Measurements from ENCODE around the gene NAPEPLD. TPM values are rescaled to one million over a fixed set of nuclear protein-coding genes. Genes with fewer than 3 reads are reported as not detected.

The NAPEPLD gene
- total and polyA plus RNA-seq, 2 experiments from 2014 or later, result 9.4 to 10.7 TPM

DNA sequence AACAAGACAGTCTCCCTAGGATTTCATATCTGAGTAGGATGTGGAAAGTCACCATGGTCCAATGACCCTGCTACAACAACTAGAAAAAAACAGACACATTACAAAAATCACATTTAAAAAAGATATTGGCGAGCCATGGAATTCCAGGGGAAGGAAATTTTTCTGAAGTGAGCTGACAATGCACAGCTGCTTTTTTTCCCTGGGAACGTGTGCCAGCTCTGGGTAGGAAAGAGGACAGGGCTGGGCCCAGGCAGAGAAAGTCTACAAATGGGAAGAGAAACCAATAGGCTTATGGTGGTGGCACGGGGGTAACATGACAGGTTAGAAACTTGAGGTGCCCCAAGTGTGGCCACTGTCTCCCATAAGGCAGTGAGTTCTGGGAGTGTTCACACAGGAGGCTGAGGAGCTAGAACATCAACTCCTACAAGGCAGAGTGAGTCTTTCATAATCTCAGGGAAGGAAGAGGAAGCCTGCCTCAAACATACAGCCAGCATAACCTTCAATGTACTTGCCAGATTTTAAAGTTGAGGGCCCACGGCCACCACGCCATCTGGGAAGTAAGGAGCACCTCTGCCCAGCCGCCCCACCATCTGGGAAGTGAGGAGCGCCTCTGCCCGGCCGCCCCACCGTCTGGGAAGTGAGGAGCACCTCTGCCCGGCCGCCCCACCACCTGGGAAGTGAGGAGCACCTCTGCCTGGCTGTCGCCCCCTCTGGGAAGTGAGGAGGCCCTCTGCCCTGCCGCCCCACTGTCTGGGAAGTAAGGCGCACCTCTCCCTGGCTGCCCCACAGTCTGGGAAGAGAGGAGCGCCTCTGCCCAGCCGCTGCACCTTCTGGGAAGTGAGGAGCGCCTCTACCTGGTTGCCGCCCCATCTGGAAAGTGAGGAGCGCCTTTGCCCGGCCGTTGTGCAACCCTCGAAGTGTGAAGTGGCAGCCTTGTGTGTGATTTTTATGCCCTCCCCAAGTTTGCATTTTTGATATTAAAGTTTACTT lies 80.2 kb downstream of the NAPEPLD start:
- H3K27me3 ChIP-seq (ENCODE audit: insufficient read depth), result no peaks in the 10 kb centered on the region
- Mint-ChIP-seq H3K27me3 (ENCODE audit: insufficient read depth, low read depth, poor library complexity) (peaks cover 2% of the 10 kb centered on the region), H3K9me3 (peaks cover 22% of the 10 kb centered on the region), H3K27ac (no peak overlapping the region), H3K4me3 (no peak overlapping the region), H3K36me3 (ENCODE audit: low read depth) (peaks cover 13% of the 10 kb centered on the region), H3K4me1 (peaks cover 1% of the 10 kb centered on the region)
- ATAC-seq (no peak), DNase-seq (ENCODE audit: low spot score) (no peak)
- no peak overlapping the region for H2AFZ ChIP-seq
- no peaks in the 10 kb centered on the region for H4K20me1 ChIP-seq (replicated peaks; ENCODE audit: insufficient read depth)
- no peaks in the 10 kb centered on the region for H3K9me2 ChIP-seq (ENCODE audit: insufficient read depth)
- H3K4me1 ChIP-seq (ENCODE audit: insufficient read depth), result no peaks in the 10 kb centered on the region
- no peak overlapping the region for H3K4me3 ChIP-seq
- no peaks in the 10 kb centered on the region for H3F3A ChIP-seq (replicated peaks; ENCODE audit: low read depth)
- TF ChIP-seq JUNB (IDR thresholded peaks at IDR 0.05; ENCODE audit: unreplicated experiment) (no peak), ZNF331 (CRISPR knock-in tag; IDR thresholded peaks at IDR 0.05; ENCODE audit: low read depth) (no peak), ZNF114 (CRISPR knock-in tag; IDR thresholded peaks at IDR 0.05) (no peak), POLR2AphosphoS5 (IDR thresholded peaks at IDR 0.05; ENCODE audit: low read depth) (no peak), CREB1 (CRISPR knock-in tag; IDR thresholded peaks at IDR 0.05; ENCODE audit: low read depth) (no peak), EZH2phosphoT487 (IDR thresholded peaks at IDR 0.05; ENCODE audit: unreplicated experiment) (no peak)
- TF ChIP-seq, protein P1, sequence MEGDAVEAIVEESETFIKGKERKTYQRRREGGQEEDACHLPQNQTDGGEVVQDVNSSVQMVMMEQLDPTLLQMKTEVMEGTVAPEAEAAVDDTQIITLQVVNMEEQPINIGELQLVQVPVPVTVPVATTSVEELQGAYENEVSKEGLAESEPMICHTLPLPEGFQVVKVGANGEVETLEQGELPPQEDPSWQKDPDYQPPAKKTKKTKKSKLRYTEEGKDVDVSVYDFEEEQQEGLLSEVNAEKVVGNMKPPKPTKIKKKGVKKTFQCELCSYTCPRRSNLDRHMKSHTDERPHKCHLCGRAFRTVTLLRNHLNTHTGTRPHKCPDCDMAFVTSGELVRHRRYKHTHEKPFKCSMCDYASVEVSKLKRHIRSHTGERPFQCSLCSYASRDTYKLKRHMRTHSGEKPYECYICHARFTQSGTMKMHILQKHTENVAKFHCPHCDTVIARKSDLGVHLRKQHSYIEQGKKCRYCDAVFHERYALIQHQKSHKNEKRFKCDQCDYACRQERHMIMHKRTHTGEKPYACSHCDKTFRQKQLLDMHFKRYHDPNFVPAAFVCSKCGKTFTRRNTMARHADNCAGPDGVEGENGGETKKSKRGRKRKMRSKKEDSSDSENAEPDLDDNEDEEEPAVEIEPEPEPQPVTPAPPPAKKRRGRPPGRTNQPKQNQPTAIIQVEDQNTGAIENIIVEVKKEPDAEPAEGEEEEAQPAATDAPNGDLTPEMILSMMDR (conservative IDR thresholded peaks at IDR 0.05; ENCODE audit: low read depth in 2 of 2), result no peak
- TF ChIP-seq, protein P2, sequence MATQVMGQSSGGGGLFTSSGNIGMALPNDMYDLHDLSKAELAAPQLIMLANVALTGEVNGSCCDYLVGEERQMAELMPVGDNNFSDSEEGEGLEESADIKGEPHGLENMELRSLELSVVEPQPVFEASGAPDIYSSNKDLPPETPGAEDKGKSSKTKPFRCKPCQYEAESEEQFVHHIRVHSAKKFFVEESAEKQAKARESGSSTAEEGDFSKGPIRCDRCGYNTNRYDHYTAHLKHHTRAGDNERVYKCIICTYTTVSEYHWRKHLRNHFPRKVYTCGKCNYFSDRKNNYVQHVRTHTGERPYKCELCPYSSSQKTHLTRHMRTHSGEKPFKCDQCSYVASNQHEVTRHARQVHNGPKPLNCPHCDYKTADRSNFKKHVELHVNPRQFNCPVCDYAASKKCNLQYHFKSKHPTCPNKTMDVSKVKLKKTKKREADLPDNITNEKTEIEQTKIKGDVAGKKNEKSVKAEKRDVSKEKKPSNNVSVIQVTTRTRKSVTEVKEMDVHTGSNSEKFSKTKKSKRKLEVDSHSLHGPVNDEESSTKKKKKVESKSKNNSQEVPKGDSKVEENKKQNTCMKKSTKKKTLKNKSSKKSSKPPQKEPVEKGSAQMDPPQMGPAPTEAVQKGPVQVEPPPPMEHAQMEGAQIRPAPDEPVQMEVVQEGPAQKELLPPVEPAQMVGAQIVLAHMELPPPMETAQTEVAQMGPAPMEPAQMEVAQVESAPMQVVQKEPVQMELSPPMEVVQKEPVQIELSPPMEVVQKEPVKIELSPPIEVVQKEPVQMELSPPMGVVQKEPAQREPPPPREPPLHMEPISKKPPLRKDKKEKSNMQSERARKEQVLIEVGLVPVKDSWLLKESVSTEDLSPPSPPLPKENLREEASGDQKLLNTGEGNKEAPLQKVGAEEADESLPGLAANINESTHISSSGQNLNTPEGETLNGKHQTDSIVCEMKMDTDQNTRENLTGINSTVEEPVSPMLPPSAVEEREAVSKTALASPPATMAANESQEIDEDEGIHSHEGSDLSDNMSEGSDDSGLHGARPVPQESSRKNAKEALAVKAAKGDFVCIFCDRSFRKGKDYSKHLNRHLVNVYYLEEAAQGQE (IDR thresholded peaks at IDR 0.05; ENCODE audit: unreplicated experiment), result no peak
- TF ChIP-seq, protein P3, sequence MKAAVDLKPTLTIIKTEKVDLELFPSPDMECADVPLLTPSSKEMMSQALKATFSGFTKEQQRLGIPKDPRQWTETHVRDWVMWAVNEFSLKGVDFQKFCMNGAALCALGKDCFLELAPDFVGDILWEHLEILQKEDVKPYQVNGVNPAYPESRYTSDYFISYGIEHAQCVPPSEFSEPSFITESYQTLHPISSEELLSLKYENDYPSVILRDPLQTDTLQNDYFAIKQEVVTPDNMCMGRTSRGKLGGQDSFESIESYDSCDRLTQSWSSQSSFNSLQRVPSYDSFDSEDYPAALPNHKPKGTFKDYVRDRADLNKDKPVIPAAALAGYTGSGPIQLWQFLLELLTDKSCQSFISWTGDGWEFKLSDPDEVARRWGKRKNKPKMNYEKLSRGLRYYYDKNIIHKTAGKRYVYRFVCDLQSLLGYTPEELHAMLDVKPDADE (IDR thresholded peaks at IDR 0.05), result no peak
- H3K79me2 ChIP-seq (replicated peaks; ENCODE audit: insufficient read depth), result no peaks in the 10 kb centered on the region
- H3K36me3 ChIP-seq (ENCODE audit: insufficient read depth), result no peaks in the 10 kb centered on the region
- no peak overlapping the region for H3K27ac ChIP-seq (ENCODE audit: low read depth)
- no peak overlapping the region for H3K4me2 ChIP-seq

Measured in GM23338 (cell line).